PC-9 (cell line): Measurements from ENCODE around the gene KCNF1. TPM values are rescaled to one million over a fixed set of nuclear protein-coding genes. Genes with fewer than 3 reads are reported as not detected.
A peak's percentile ranks its signal among the peaks of the same experiment; 100 is the strongest.

Experiments
- BruUV-seq: library from RNA; stranded (reverse); fragments of 400-500 nt; replicated peaks from 2 replicates; lab custom pipeline; 2021; lab: Mats Ljungman, UMichigan
- CTCF ChIA-PET: fragments of 300-600 bp; sonication (Branson Sonifier 250); formaldehyde crosslinking; loops from one replicate; lab custom pipeline; 2022; ENCODE audit warnings: antibody characterized with exemption; lab: Charles Lee
- POLR2A ChIA-PET: fragments of 300-600 bp; sonication (Branson Sonifier 250); formaldehyde crosslinking; loops from one replicate; lab custom pipeline; 2022; ENCODE audit warnings: antibody characterized with exemption; ENCODE audit not compliant: unreplicated experiment; lab: Charles Lee
- DNase-seq, 2 experiments: peaks; one replicate each; pipeline versions ENCODE4 v3.0.0 to v3.0.0-alpha.2; 2015 to 2022; ENCODE audit warnings: mixed read lengths in 1 of 2
- H2AFZ ChIP-seq: fragments of 200-600 bp; sonication (generic); 2 replicates; pipeline ENCODE4 v1.8.1; 2017; ENCODE audit warnings: antibody characterized with exemption
- H3F3A ChIP-seq: fragments of 200-600 bp; sonication (generic); 2 replicates; pipeline ENCODE4 v1.8.1; 2017; ENCODE audit warnings: antibody characterized with exemption, mild to moderate bottlenecking, low read depth; ENCODE audit not compliant: insufficient read depth
- H3K27ac ChIP-seq: fragments of 200-600 bp; sonication (generic); 2 replicates; pipeline ENCODE4 v1.6.1; 2016; ENCODE audit warnings: mixed run types
- H3K27me3 ChIP-seq: fragments of 200-600 bp; sonication (generic); 2 replicates; pipeline ENCODE4 v1.6.1; 2016; ENCODE audit warnings: low read depth, mixed run types; ENCODE audit not compliant: insufficient read depth
- H3K36me3 ChIP-seq: fragments of 200-600 bp; sonication (generic); 2 replicates; pipeline ENCODE4 v1.6.1; 2016; ENCODE audit warnings: low read depth, mixed run types
- H3K4me1 ChIP-seq: fragments of 200-600 bp; sonication (generic); replicated peaks from 2 replicates; pipeline ENCODE4 v1.6.1; 2016; ENCODE audit warnings: mixed run types; ENCODE audit not compliant: insufficient read depth
- H3K4me2 ChIP-seq: fragments of 200-600 bp; sonication (generic); 2 replicates; pipeline ENCODE4 v1.6.1; 2017; ENCODE audit warnings: mixed run types
- H3K4me3 ChIP-seq: fragments of 200-600 bp; sonication (generic); 2 replicates; pipeline ENCODE4 v1.6.1; 2016; ENCODE audit warnings: mixed run types
- H3K79me2 ChIP-seq: fragments of 200-600 bp; sonication (generic); 2 replicates; pipeline ENCODE4 v1.6.1; 2017; ENCODE audit warnings: low read depth, mixed run types
- H3K9me2 ChIP-seq: fragments of 200-600 bp; sonication (generic); 2 replicates; pipeline ENCODE4 v1.8.1; 2017; ENCODE audit warnings: mild to moderate bottlenecking; ENCODE audit not compliant: insufficient read depth
- H3K9me3 ChIP-seq: fragments of 200-600 bp; sonication (generic); 2 replicates; pipeline ENCODE4 v1.8.1; 2016; ENCODE audit warnings: low read depth; ENCODE audit not compliant: insufficient read depth
- H4K20me1 ChIP-seq: fragments of 200-600 bp; sonication (generic); 2 replicates; pipeline ENCODE4 v1.8.1; 2017; ENCODE audit not compliant: insufficient read depth
- CTCF ChIP-seq: fragments of 200-600 bp; sonication (generic); conservative IDR thresholded peaks from 2 replicates; pipeline ENCODE4 v1.6.1; 2017; ENCODE audit warnings: mixed run types, antibody characterized with exemption, mild to moderate bottlenecking, moderate library complexity
- EZH2 ChIP-seq: fragments of 200-600 bp; sonication (generic); IDR thresholded peaks from 2 replicates; pipeline ENCODE4 v1.8.0; 2017; ENCODE audit warnings: antibody characterized with exemption, low read depth
- intact Hi-C: fragments of 100-400 bp; cut with micrococcal nuclease; formaldehyde crosslinking; loops from one replicate; pipeline ENCODE4 v1.10.0; 2022; ENCODE audit not compliant: unreplicated experiment
- total RNA-seq: library from RNA; stranded (reverse); gene quantifications from 2 replicates; pipeline ENCODE4 v1.2.3, GENCODE V29; 2021

KCNF1 gene
- total RNA-seq, 1 experiment from 2014 or later: 1.0 TPM

GRCh38 chr2:10895231-10895630 lies 16.5 kb upstream of the KCNF1 start:
- Histone ChIP-seq H2AFZ (no peak overlapping the region), H3K27ac (no peak overlapping the region), H3K36me3 (no peaks in the 10 kb centered on the region), H4K20me1 (no peaks in the 10 kb centered on the region), H3K79me2 (no peaks in the 10 kb centered on the region), H3K4me1 (peaks cover 12% of the 10 kb centered on the region), H3K9me3 (peaks cover 3% of the 10 kb centered on the region; the same call in 1 of the 2 replicates), H3F3A (peaks cover 14% of the 10 kb centered on the region), H3K4me3 (no peak overlapping the region), H3K9me2 (no peaks in the 10 kb centered on the region), H3K4me2 (no peak overlapping the region), H3K27me3 (peaks cover 14% of the 10 kb centered on the region)
- BruUV-seq: no TSS peak
- CTCF ChIA-PET: no interaction called here
- intact Hi-C loops: no loop called here
- no peak for DNase-seq
- POLR2A ChIA-PET: interaction anchor here (0.6 kb wide), 1 partner anchor 21 kb away, joined by 4 read pairs; no protein-coding TSS in a partner anchor
- no peak for TF ChIP-seq CTCF
- no peak for TF ChIP-seq EZH2

- ChIA-PET CTCF (interaction anchor here (0.6 kb wide), 1 partner anchor 234 kb away, joined by 7 read pairs; no protein-coding TSS in a partner anchor), POLR2A (no interaction called here)
- H3K4me2 ChIP-seq: no peak overlapping the region
- no peak for TF ChIP-seq EZH2
- TF ChIP-seq CTCF: no peak
- H3K4me3 ChIP-seq: no peak overlapping the region
- H3K9me3 ChIP-seq: peaks cover 3% of the 10 kb centered on the region; the same call in 1 of the 2 replicates
- H4K20me1 ChIP-seq: no peaks in the 10 kb centered on the region
- BruUV-seq: no TSS peak
- no peaks in the 10 kb centered on the region for H3K9me2 ChIP-seq
- intact Hi-C loops: loop anchor here (2.0 kb wide), 1 partner anchor 181 kb away; no protein-coding TSS in a partner anchor
- H2AFZ ChIP-seq: no peak overlapping the region
- DNase-seq: peak in 1 of 2 experiments; percentile 28
- no peaks in the 10 kb centered on the region for H3K36me3 ChIP-seq
- peaks cover 27% of the 10 kb centered on the region for H3F3A ChIP-seq
- H3K4me1 ChIP-seq: peaks cover 27% of the 10 kb centered on the region
- no peaks in the 10 kb centered on the region for H3K79me2 ChIP-seq
- H3K27me3 ChIP-seq: no peaks in the 10 kb centered on the region
- H3K27ac ChIP-seq: no peak overlapping the region
These were observed 13.8 kb upstream of the KCNF1 start for GRCh38 chr2:10897956-10898355.

- ChIA-PET POLR2A (no interaction called here), CTCF (interaction anchor here (0.6 kb wide), 1 partner anchor 35 kb away, joined by 3 read pairs; no protein-coding TSS in a partner anchor)
- H3K79me2 ChIP-seq: no peaks in the 10 kb centered on the region
- peak in 1 of 2 experiments; percentile 56 for DNase-seq
- no TSS peak for BruUV-seq
- H3K9me2 ChIP-seq: no peaks in the 10 kb centered on the region
- H3K4me2 ChIP-seq: peak overlapping the region; percentile 42
- H3K4me3 ChIP-seq: no peak overlapping the region
- H3K27ac ChIP-seq: peak overlapping the region; percentile 45
- no peak for TF ChIP-seq EZH2
- TF ChIP-seq CTCF: peak; percentile 63
- H3F3A ChIP-seq: peaks cover 27% of the 10 kb centered on the region
- H2AFZ ChIP-seq: no peak overlapping the region
- no peaks in the 10 kb centered on the region for H3K27me3 ChIP-seq
- H4K20me1 ChIP-seq: no peaks in the 10 kb centered on the region
- peaks cover 3% of the 10 kb centered on the region; the same call in 1 of the 2 replicates for H3K9me3 ChIP-seq
- H3K36me3 ChIP-seq: no peaks in the 10 kb centered on the region
- peaks cover 27% of the 10 kb centered on the region for H3K4me1 ChIP-seq
- intact Hi-C loops: no loop called here
These were observed 11.3 kb upstream of the KCNF1 start for GRCh38 chr2:10900216-10901109.
